Activated CD4-positive, CD25-positive, alpha-beta regulatory T cell treated with anti-CD3 and anti-CD28 coated beads, Interleukin-2, amount 50 U/mL, for 24 hours (primary cell): ENCODE results near the gene ALKAL2.

Experiments
- ATAC-seq, 2 donors: fragments of 150-1000 bp; cut with Tn5 transposase; one replicate each; pipeline ENCODE4 v1.10.0; 2021; ENCODE audit warnings: mild to moderate bottlenecking in 1 of 2, moderate library complexity in 1 of 2

The ALKAL2 gene

GRCh38 chr2:238869-239268 lies 49.0 kb downstream of the ALKAL2 start:
- no peak for ATAC-seq

- no peak for ATAC-seq
Observed at GRCh38 chr2:238431-238830, 49.5 kb downstream of the ALKAL2 start.

GRCh38 chr2:237878-238277 lies 50.0 kb downstream of the ALKAL2 start:
- ATAC-seq = no peak

GRCh38 chr2:236993-237539 lies 50.8 kb downstream of the ALKAL2 start:
- no peak for ATAC-seq

GRCh38 chr2:234421-234820 lies 53.5 kb downstream of the ALKAL2 start:
- ATAC-seq = no peak

- no peak for ATAC-seq
Observed at GRCh38 chr2:233030-233429, 54.9 kb downstream of the ALKAL2 start.

- ATAC-seq = no peak
Observed at GRCh38 chr2:231521-232185, 56.2 kb downstream of the ALKAL2 start.
